ENCODE data around the gene MARCHF3. TPM values are rescaled to one million over a fixed set of nuclear protein-coding genes. Genes with fewer than 3 reads are reported as not detected.

MARCHF3 gene
- total RNA-seq, 1 donor from 2014 or later = 16.5 TPM

DNA sequence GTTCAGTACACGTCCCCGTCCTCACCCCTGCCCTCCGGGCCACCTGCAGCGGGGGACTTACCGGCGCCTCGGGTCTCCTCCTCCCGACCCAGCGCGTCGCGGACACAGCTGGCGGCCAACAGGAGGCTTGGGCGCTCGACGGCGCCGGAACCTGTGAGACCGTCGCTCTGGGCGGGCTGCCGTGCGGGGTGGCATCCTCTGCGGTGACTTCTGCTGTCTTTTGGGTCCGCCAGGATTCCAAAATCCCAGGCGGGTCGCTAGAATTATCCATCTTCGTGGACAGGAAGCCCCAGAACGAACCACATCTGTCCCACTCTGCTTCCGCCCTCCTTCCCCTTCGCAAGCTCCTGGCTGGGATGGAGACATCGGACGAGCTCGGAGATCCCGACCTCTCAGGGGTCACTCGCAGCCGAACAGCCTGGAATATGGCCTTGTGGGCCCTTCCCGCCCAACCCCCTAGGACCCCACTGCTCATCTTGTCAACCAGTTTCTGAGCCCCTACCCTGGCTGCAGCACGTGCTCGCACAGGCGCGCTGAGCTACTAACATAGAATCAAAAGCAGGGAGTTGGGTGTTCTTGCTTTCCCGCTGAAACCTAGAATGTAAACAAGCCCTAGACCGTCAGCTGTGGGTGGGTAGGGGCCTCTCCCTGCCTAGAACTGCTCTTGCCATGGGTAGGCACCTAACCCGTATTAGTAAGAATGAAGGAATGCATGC is 947 bp upstream of the MARCHF3 start:
- DNase-seq (ENCODE audit: low read depth) = no peak
- H3K27me3 Mint-ChIP-seq (ENCODE audit: low read depth, unreplicated experiment) = peaks cover 24% of the 10 kb centered on the region

DNA sequence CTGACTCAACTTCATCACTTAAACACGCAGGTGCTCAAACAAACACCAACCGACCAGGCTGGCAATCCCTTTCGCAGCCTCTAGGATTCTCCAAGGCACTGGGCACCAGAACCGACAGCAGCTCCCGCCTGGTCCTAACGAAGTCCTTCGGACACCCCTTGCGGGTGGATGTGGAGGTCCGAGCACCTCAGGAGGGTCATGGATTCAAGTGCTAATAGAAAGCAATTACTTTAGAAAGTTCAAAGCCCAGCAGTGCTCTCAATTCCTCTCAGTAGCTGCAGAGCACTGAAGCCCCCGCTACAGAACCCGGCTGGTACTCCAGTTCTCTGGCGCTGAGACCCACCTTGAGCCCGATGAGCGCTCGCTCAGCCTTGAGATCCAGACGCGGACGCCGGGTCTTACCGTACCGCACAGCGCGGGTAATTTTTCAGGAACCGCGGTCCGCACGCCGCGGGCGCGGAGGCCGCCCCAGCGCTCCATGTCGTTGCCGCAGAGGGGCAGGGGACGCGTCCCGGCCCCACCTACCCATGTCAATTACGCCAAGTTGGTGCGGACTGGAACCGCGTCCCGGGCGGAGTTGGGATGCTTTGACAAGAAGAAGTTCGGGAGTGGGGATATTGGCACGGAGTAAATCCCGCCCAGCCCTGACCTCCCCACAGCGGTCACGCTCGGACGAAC is 638 bp downstream of the MARCHF3 start:
- peaks cover 18% of the 10 kb centered on the region for H3K27me3 Mint-ChIP-seq (ENCODE audit: low read depth, unreplicated experiment)
- Histone ChIP-seq H3K4me2 (ENCODE audit: low read length) (peak overlapping the region; percentile 88), H3K36me3 (ENCODE audit: insufficient read depth, low read length) (no peaks in the 10 kb centered on the region), H3K27me3 (ENCODE audit: insufficient read depth, low read length) (no peaks in the 10 kb centered on the region), H3K4me1 (ENCODE audit: insufficient read depth, low read length) (no peaks in the 10 kb centered on the region), H3K4me3 (ENCODE audit: insufficient read depth, low read depth, low read length) (peak overlapping the region; percentile 84), H3K9me3 (ENCODE audit: insufficient read depth, low read depth, low read length) (no peaks in the 10 kb centered on the region), H3K27ac (ENCODE audit: low read depth, low read length) (peak overlapping the region; percentile 66), H2AFZ (ENCODE audit: low read depth, low read length) (peak overlapping the region; percentile 98), H4K20me1 (ENCODE audit: insufficient read depth, low read length) (peaks cover 4% of the 10 kb centered on the region), H3K9ac (ENCODE audit: low read length) (peak overlapping the region; percentile 87), H3K79me2 (ENCODE audit: insufficient read depth, low read length) (no peaks in the 10 kb centered on the region)
- FAIRE-seq (no peak), DNase-seq (ENCODE audit: low read depth) (peak; percentile 40)
- TF ChIP-seq, protein P1, sequence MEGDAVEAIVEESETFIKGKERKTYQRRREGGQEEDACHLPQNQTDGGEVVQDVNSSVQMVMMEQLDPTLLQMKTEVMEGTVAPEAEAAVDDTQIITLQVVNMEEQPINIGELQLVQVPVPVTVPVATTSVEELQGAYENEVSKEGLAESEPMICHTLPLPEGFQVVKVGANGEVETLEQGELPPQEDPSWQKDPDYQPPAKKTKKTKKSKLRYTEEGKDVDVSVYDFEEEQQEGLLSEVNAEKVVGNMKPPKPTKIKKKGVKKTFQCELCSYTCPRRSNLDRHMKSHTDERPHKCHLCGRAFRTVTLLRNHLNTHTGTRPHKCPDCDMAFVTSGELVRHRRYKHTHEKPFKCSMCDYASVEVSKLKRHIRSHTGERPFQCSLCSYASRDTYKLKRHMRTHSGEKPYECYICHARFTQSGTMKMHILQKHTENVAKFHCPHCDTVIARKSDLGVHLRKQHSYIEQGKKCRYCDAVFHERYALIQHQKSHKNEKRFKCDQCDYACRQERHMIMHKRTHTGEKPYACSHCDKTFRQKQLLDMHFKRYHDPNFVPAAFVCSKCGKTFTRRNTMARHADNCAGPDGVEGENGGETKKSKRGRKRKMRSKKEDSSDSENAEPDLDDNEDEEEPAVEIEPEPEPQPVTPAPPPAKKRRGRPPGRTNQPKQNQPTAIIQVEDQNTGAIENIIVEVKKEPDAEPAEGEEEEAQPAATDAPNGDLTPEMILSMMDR (IDR thresholded peaks at IDR 0.05; ENCODE audit: insufficient read depth, low read depth, low read length) = peak; percentile 55
- no peak for TF ChIP-seq EZH2 (IDR thresholded peaks at IDR 0.05; ENCODE audit: insufficient read depth, low read length)
- H3K4me3 Mint-ChIP-seq (ENCODE audit: unreplicated experiment) = peak overlapping the region; percentile 90
- H3K4me1 Mint-ChIP-seq (ENCODE audit: low read depth, unreplicated experiment) = peaks cover 14% of the 10 kb centered on the region
- peak overlapping the region; percentile 63 for H3K27ac Mint-ChIP-seq (ENCODE audit: unreplicated experiment)
- no peaks in the 10 kb centered on the region for H3K9me3 Mint-ChIP-seq (ENCODE audit: unreplicated experiment)
- no peaks in the 10 kb centered on the region for H3K36me3 Mint-ChIP-seq (ENCODE audit: low read depth, unreplicated experiment)

More for the DNA sequence above, 947 bp upstream of the MARCHF3 start:
- H3K4me3 ChIP-seq (ENCODE audit: insufficient read depth, low read depth, low read length) = peak overlapping the region; percentile 84
- H3K27me3 ChIP-seq (ENCODE audit: insufficient read depth, low read length) = no peaks in the 10 kb centered on the region
- H3K9me3 ChIP-seq (ENCODE audit: insufficient read depth, low read depth, low read length) = no peaks in the 10 kb centered on the region
- H3K79me2 ChIP-seq (ENCODE audit: insufficient read depth, low read length) = no peaks in the 10 kb centered on the region
- H4K20me1 ChIP-seq (ENCODE audit: insufficient read depth, low read length) = peaks cover 4% of the 10 kb centered on the region
- H3K27ac ChIP-seq (ENCODE audit: low read depth, low read length) = peak overlapping the region; percentile 36
- no peak for FAIRE-seq
- H3K36me3 Mint-ChIP-seq (ENCODE audit: low read depth, unreplicated experiment) = no peaks in the 10 kb centered on the region
- H3K4me1 Mint-ChIP-seq (ENCODE audit: low read depth, unreplicated experiment) = peaks cover 11% of the 10 kb centered on the region
- H3K4me1 ChIP-seq (ENCODE audit: insufficient read depth, low read length) = no peaks in the 10 kb centered on the region
- TF ChIP-seq, protein P1 (IDR thresholded peaks at IDR 0.05; ENCODE audit: insufficient read depth, low read depth, low read length) = no peak
- TF ChIP-seq EZH2 (IDR thresholded peaks at IDR 0.05; ENCODE audit: insufficient read depth, low read length) = no peak
- peak overlapping the region; percentile 80 for H2AFZ ChIP-seq (ENCODE audit: low read depth, low read length)
- H3K36me3 ChIP-seq (ENCODE audit: insufficient read depth, low read length) = no peaks in the 10 kb centered on the region
- peaks cover 2% of the 10 kb centered on the region for H3K9me3 Mint-ChIP-seq (ENCODE audit: unreplicated experiment)
- peak overlapping the region; percentile 88 for H3K4me2 ChIP-seq (ENCODE audit: low read length)
- H3K4me3 Mint-ChIP-seq (ENCODE audit: unreplicated experiment) = peak overlapping the region; percentile 90
- H3K9ac ChIP-seq (ENCODE audit: low read length) = peak overlapping the region; percentile 87
- no peak overlapping the region for H3K27ac Mint-ChIP-seq (ENCODE audit: unreplicated experiment)
